PC-3 (cell line): ENCODE measurements around the gene TRIM37. TPM values are rescaled to one million over a fixed set of nuclear protein-coding genes. Genes with fewer than 3 reads are reported as not detected.

Experiments
- ATAC-seq: fragments of 200-7000 bp; cut with Tn5 transposase; 2 replicates; pipeline ENCODE4 v1.9.1; 2020; ENCODE audit warnings: mild to moderate bottlenecking, moderate library complexity
- BruUV-seq: library from RNA; stranded (reverse); fragments of 400-500 nt; replicated peaks from 2 replicates; lab custom pipeline; 2021; lab: Mats Ljungman, UMichigan
- CTCF ChIA-PET: fragments of 300-600 bp; sonication (Branson Sonifier 250); formaldehyde crosslinking; loops from one replicate; lab custom pipeline; 2022; ENCODE audit warnings: antibody characterized with exemption; lab: Charles Lee
- POLR2A ChIA-PET: fragments of 300-600 bp; sonication (Branson Sonifier 250); formaldehyde crosslinking; loops from one replicate; lab custom pipeline; 2022; ENCODE audit warnings: antibody characterized with exemption; ENCODE audit not compliant: unreplicated experiment; lab: Charles Lee
- DNase-seq: peaks from one replicate; pipeline ENCODE4 v3.0.0-alpha.2; 2015
- H2AFZ ChIP-seq: fragments of 300-600 bp; sonication (generic); 2 replicates; pipeline ENCODE4 v1.6.0; 2016; ENCODE audit warnings: antibody characterized with exemption, low read length
- H3F3A ChIP-seq: fragments of 300-600 bp; sonication (generic); one replicate; pipeline ENCODE4 v1.6.0; 2017; ENCODE audit warnings: antibody characterized with exemption, low read length, control low read depth, mild to moderate bottlenecking; ENCODE audit not compliant: unreplicated experiment
- H3K27ac ChIP-seq: fragments of 300-600 bp; sonication (generic); 2 replicates; pipeline ENCODE4 v1.5.1; 2016; ENCODE audit warnings: mild to moderate bottlenecking, low read length
- H3K27me3 ChIP-seq: fragments of 300-600 bp; sonication (generic); 2 replicates; pipeline ENCODE4 v1.6.1; 2016; ENCODE audit warnings: low read length, mixed read lengths
- H3K36me3 ChIP-seq: fragments of 300-600 bp; sonication (generic); 2 replicates; pipeline ENCODE4 v1.6.1; 2016; ENCODE audit warnings: low read depth, mixed run types, low read length, mixed read lengths
- H3K4me1 ChIP-seq: fragments of 300-600 bp; sonication (generic); 2 replicates; pipeline ENCODE4 v1.5.1; 2016; ENCODE audit warnings: low read length; ENCODE audit not compliant: insufficient read depth
- H3K4me2 ChIP-seq: fragments of 300-600 bp; sonication (generic); 2 replicates; pipeline ENCODE4 v1.6.0; 2016; ENCODE audit warnings: low read length
- H3K4me3 ChIP-seq: fragments of 300-600 bp; sonication (generic); 2 replicates; pipeline ENCODE4 v1.5.1; 2016; ENCODE audit warnings: mild to moderate bottlenecking, low read length, mixed read lengths
- H3K79me2 ChIP-seq: fragments of 300-600 bp; sonication (generic); 2 replicates; pipeline ENCODE4 v1.6.1; 2017; ENCODE audit warnings: low read length, mixed read lengths
- H3K9ac ChIP-seq: fragments of 300-600 bp; sonication (generic); 2 replicates; pipeline ENCODE4 v1.6.0; 2016; ENCODE audit warnings: mild to moderate bottlenecking, low read length
- H3K9me2 ChIP-seq: fragments of 300-600 bp; sonication (generic); replicated peaks from 2 replicates; pipeline ENCODE4 v1.6.1; 2016; ENCODE audit warnings: mixed run types, low read length, mixed read lengths
- H3K9me3 ChIP-seq: fragments of 300-600 bp; sonication (generic); 2 replicates; pipeline ENCODE4 v1.6.1; 2016; ENCODE audit warnings: low read length, mixed read lengths
- H4K20me1 ChIP-seq: fragments of 300-600 bp; sonication (generic); 2 replicates; pipeline ENCODE4 v1.6.1; 2016; ENCODE audit warnings: low read length, mixed read lengths
- CTCF ChIP-seq: fragments of 300-600 bp; sonication (generic); conservative IDR thresholded peaks from 2 replicates; pipeline ENCODE4 v1.5.1; 2017; ENCODE audit warnings: antibody characterized with exemption, low read depth, mild to moderate bottlenecking, low read length
- EZH2 ChIP-seq: fragments of 300-600 bp; sonication (generic); IDR thresholded peaks from one replicate; pipeline ENCODE4 v1.6.1; 2017; ENCODE audit warnings: antibody characterized with exemption, mild to moderate bottlenecking, low read length; ENCODE audit not compliant: unreplicated experiment
- EZH2phosphoT487 ChIP-seq: fragments of 300-600 bp; sonication (generic); IDR thresholded peaks from 2 replicates; pipeline ENCODE4 v1.6.1; 2018; ENCODE audit warnings: mild to moderate bottlenecking, antibody characterized with exemption, low read length, borderline replicate concordance
- intact Hi-C: fragments of 100-400 bp; cut with micrococcal nuclease; formaldehyde crosslinking; loops from 2 replicates; pipeline ENCODE4 v1.9.0; 2023
- total RNA-seq: library from RNA; depleted of rRNA; stranded (reverse); fragments of >200 nt; gene quantifications from 2 replicates; pipeline ENCODE4 v1.2.3, GENCODE V29; 2014

TRIM37 gene
- total RNA-seq, 1 experiment from 2014 or later, result 35.1 TPM

DNA sequence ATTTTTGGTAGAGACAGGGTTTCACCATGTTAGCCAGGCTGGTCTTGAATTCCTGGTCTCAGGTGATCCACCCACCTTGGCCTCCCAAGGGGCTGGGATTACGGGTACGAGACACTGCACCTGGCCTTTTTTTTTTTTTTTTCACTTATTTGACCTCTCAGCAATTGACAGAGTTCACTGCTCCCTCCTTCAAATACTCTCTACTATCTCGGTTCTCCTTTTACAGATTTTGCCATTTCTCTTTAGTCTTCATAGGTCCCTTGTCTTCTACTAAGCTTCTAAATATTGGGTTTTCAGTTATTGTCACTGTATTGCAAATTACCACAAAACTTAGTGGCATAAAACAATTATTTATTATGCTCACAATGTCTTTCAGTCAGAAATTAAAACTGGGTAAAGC is 159.3 kb downstream of the TRIM37 start:
- H4K20me1 ChIP-seq, result no peaks in the 10 kb centered on the region
- H3K9me3 ChIP-seq, result 0 out of 2 replicates have a peak, but pooled peaks cover 8% of the 10 kb centered on the region
- no peaks in the 10 kb centered on the region for H3K36me3 ChIP-seq
- ChIA-PET POLR2A (no interaction called here), CTCF (no interaction called here)
- no TSS peak for BruUV-seq
- intact Hi-C loops, result no loop called here
- no peak overlapping the region for H3K4me3 ChIP-seq
- H3K27ac ChIP-seq, result no peak overlapping the region
- no peaks in the 10 kb centered on the region for H3K27me3 ChIP-seq
- no peaks in the 10 kb centered on the region for H3K9me2 ChIP-seq
- H2AFZ ChIP-seq, result no peak overlapping the region
- no peaks in the 10 kb centered on the region for H3F3A ChIP-seq
- H3K9ac ChIP-seq, result no peak overlapping the region
- no peak for DNase-seq
- no peaks in the 10 kb centered on the region for H3K79me2 ChIP-seq
- no peak overlapping the region for H3K4me2 ChIP-seq
- H3K4me1 ChIP-seq, result no peaks in the 10 kb centered on the region
- no peak for ATAC-seq
- TF ChIP-seq EZH2phosphoT487, result no peak
- no peak for TF ChIP-seq CTCF

GRCh38 chr17:58944166-58944565 is 162.5 kb downstream of the TRIM37 start:
- H3K9ac ChIP-seq, result no peak overlapping the region
- ATAC-seq (no peak), DNase-seq (no peak)
- 0 out of 2 replicates have a peak, but pooled peaks cover 7% of the 10 kb centered on the region for H3K27me3 ChIP-seq
- TF ChIP-seq EZH2phosphoT487, result no peak
- TF ChIP-seq EZH2, result no peak
- no peak for TF ChIP-seq CTCF
- H3K36me3 ChIP-seq, result no peaks in the 10 kb centered on the region
- no peaks in the 10 kb centered on the region for H3F3A ChIP-seq
- H3K9me3 ChIP-seq, result no peaks in the 10 kb centered on the region
- ChIA-PET POLR2A (no interaction called here), CTCF (interaction anchor here (0.7 kb wide), 1 partner anchor 13 kb away, joined by 6 read pairs; no protein-coding TSS in a partner anchor)
- no peaks in the 10 kb centered on the region for H3K9me2 ChIP-seq
- no peak overlapping the region for H3K27ac ChIP-seq
- no peaks in the 10 kb centered on the region for H3K79me2 ChIP-seq
- H3K4me2 ChIP-seq, result no peak overlapping the region
- no peaks in the 10 kb centered on the region for H3K4me1 ChIP-seq
- H3K4me3 ChIP-seq, result no peak overlapping the region
- no peak overlapping the region for H2AFZ ChIP-seq
- intact Hi-C loops, result no loop called here
- no TSS peak for BruUV-seq
- H4K20me1 ChIP-seq, result no peaks in the 10 kb centered on the region

DNA sequence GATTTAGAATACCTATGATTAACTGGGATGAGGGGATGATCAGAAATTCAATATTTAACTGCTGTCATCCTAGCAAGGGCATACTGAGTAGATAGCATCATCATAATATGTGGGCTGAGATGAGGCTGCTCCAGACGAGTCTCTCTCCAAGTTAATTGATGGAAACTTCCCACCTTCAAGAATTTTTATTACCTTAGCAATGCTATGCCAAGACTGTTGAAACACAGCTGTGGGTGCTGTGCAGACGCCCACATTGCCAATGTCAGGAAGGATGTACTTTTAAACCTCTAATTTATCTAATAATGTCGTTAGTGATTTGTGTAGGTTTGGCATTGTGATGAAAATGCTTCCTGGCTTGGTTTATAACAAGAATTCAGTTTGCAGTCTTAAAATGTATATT is 170.4 kb downstream of the TRIM37 start:
- CTCF ChIA-PET, result no interaction called here
- POLR2A ChIA-PET, result no interaction called here

More for the DNA sequence above, 170.4 kb downstream of the TRIM37 start:
- H3F3A ChIP-seq, result no peaks in the 10 kb centered on the region
- no peak overlapping the region for H3K9ac ChIP-seq
- no peak for TF ChIP-seq EZH2
- TF ChIP-seq EZH2phosphoT487, result no peak
- no peak for TF ChIP-seq CTCF
- H3K27ac ChIP-seq, result no peak overlapping the region
- no peak for DNase-seq
- no peaks in the 10 kb centered on the region for H3K79me2 ChIP-seq
- intact Hi-C loops, result no loop called here
- H3K4me3 ChIP-seq, result no peak overlapping the region
- H3K9me2 ChIP-seq, result no peaks in the 10 kb centered on the region
- H3K4me1 ChIP-seq, result no peaks in the 10 kb centered on the region
- ATAC-seq, result no peak
- peaks cover 14% of the 10 kb centered on the region; the same call in 1 of the 2 replicates for H3K27me3 ChIP-seq
- H3K4me2 ChIP-seq, result no peak overlapping the region
- H3K36me3 ChIP-seq, result no peaks in the 10 kb centered on the region
- H3K9me3 ChIP-seq, result no peaks in the 10 kb centered on the region
- no TSS peak for BruUV-seq
- no peak overlapping the region for H2AFZ ChIP-seq
- H4K20me1 ChIP-seq, result no peaks in the 10 kb centered on the region
